WTC11 (cell line): ENCODE data around the gene SOS2. TPM values are rescaled to one million over a fixed set of nuclear protein-coding genes. Genes with fewer than 3 reads are reported as not detected.

Source experiments
- ATAC-seq: fragments of 200-7000 bp; cut with Tn5 transposase; 2 replicates; pipeline ENCODE4 v1.10.0; 2021; ENCODE audit warnings: mild to moderate bottlenecking, moderate library complexity
- CTCF ChIA-PET: fragments of 300-600 bp; sonication (Branson Sonifier 250); formaldehyde crosslinking; loops from one replicate; lab custom pipeline; 2021; ENCODE audit warnings: antibody characterized with exemption; lab: Charles Lee
- POLR2A ChIA-PET: fragments of 350-600 bp; sonication (Branson Sonifier 250); formaldehyde crosslinking; loops from one replicate; lab custom pipeline; 2021; ENCODE audit warnings: antibody characterized with exemption; lab: Charles Lee
- DNase-seq: peaks from one replicate; pipeline ENCODE4 v3.0.0; 2021; ENCODE audit warnings: low spot score
- H3K27ac Mint-ChIP-seq: 2 replicates; pipeline ENCODE4 v1.8.0; 2021; ENCODE audit warnings: mixed read lengths
- H3K27me3 Mint-ChIP-seq: 2 replicates; pipeline ENCODE4 v1.8.0; 2021; ENCODE audit warnings: low read depth, mild to moderate bottlenecking, moderate library complexity, mixed read lengths
- H3K36me3 Mint-ChIP-seq: 2 replicates; pipeline ENCODE4 v1.8.0; 2021; ENCODE audit warnings: mixed read lengths
- H3K4me1 Mint-ChIP-seq: 2 replicates; pipeline ENCODE4 v1.8.0; 2022; ENCODE audit warnings: mixed read lengths
- H3K4me3 Mint-ChIP-seq: 2 replicates; pipeline ENCODE4 v1.8.0; 2021; ENCODE audit warnings: mild to moderate bottlenecking, moderate library complexity, mixed read lengths
- H3K9me3 Mint-ChIP-seq: 2 replicates; pipeline ENCODE4 v1.8.0; 2021; ENCODE audit warnings: mixed read lengths
- ATF6 ChIP-seq: sonication (generic); formaldehyde crosslinking; IDR thresholded peaks from 2 replicates; pipeline ENCODE4 v1.8.1; 2023; ENCODE audit warnings: mild to moderate bottlenecking, missing genetic modification reagents
- CBFB ChIP-seq: sonication (generic); formaldehyde crosslinking; IDR thresholded peaks from 2 replicates; pipeline ENCODE4 v1.8.1; 2022; ENCODE audit warnings: mild to moderate bottlenecking, low read depth, missing genetic modification reagents
- E2F5 ChIP-seq: sonication (generic); formaldehyde crosslinking; IDR thresholded peaks from 2 replicates; pipeline ENCODE4 v1.8.1; 2022; ENCODE audit warnings: mild to moderate bottlenecking, moderate library complexity, missing genetic modification reagents
- FOXP1 ChIP-seq: sonication (generic); formaldehyde crosslinking; IDR thresholded peaks from 2 replicates; pipeline ENCODE4 v1.8.0; 2022; ENCODE audit warnings: missing genetic modification reagents, mild to moderate bottlenecking, moderate library complexity, borderline replicate concordance
- GTF2I ChIP-seq: fragments of 250-450 bp; sonication (Bioruptor Pico); conservative IDR thresholded peaks from 2 replicates; pipeline ENCODE4 v1.4.0; 2021; ENCODE audit warnings: mild to moderate bottlenecking
- IRF2 ChIP-seq: sonication (generic); formaldehyde crosslinking; IDR thresholded peaks from 2 replicates; pipeline ENCODE4 v1.8.0; 2022; ENCODE audit warnings: low read depth, missing genetic modification reagents, borderline replicate concordance
- KAT7 ChIP-seq: sonication (generic); formaldehyde crosslinking; IDR thresholded peaks from 2 replicates; pipeline ENCODE4 v1.8.1; 2023; ENCODE audit warnings: missing genetic modification reagents, mild to moderate bottlenecking, borderline replicate concordance
- NFATC4 ChIP-seq: fragments of 250-450 bp; sonication (Bioruptor Pico); IDR thresholded peaks from 2 replicates; pipeline ENCODE4 v1.9.0; 2021; ENCODE audit warnings: mild to moderate bottlenecking
- TP53 ChIP-seq: sonication (generic); formaldehyde crosslinking; IDR thresholded peaks from 2 replicates; pipeline ENCODE4 v1.8.1; 2023; ENCODE audit warnings: mild to moderate bottlenecking, missing genetic modification reagents
- ZNF121 ChIP-seq: sonication (generic); formaldehyde crosslinking; IDR thresholded peaks from 2 replicates; pipeline ENCODE4 v1.8.0; 2023; ENCODE audit warnings: missing genetic modification reagents
- total RNA-seq: library from RNA; stranded (reverse); gene quantifications from 3 replicates; pipeline ENCODE4 v1.2.3, GENCODE V29; 2021
- TF ChIP-seq, protein P1 (sequence below): sonication (generic); formaldehyde crosslinking; IDR thresholded peaks from 2 replicates; pipeline ENCODE4 v1.8.0; 2022; ENCODE audit warnings: mild to moderate bottlenecking, missing genetic modification reagents
- TF ChIP-seq, protein P2 (sequence below): fragments of 250-450 bp; sonication (Bioruptor Pico); conservative IDR thresholded peaks from 2 replicates; pipeline ENCODE4 v1.9.0; 2021; ENCODE audit warnings: mild to moderate bottlenecking

SOS2 gene
- total RNA-seq, 1 experiment from 2014 or later, result 11.0 TPM

DNA sequence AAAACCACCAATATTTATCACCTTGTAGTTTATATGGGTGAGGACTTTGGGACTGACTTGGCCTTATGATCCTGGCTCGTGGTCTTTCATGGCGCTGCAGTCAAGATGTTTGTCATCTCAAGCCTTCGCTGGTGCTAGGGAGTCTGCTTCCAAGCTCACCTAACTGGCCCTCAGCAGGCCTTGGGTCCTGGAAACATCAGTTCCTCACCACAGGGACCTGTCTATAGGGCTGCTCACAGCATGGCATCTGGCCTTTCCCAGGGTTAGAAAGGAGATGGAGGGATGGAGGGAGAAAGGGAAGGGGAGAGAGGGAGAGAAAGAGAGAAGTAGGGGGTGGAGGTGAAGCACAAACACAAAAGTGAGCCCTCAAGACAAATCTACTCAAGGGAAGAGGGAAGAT, 146.7 kb downstream of the SOS2 start (continued):
- TF ChIP-seq TP53, result no peak
- TF ChIP-seq, protein P1, sequence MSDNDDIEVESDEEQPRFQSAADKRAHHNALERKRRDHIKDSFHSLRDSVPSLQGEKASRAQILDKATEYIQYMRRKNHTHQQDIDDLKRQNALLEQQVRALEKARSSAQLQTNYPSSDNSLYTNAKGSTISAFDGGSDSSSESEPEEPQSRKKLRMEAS (CRISPR knock-in tag), result no peak
- TF ChIP-seq FOXP1 (CRISPR knock-in tag), result no peak
- no peak for TF ChIP-seq CBFB (CRISPR knock-in tag)
- TF ChIP-seq, protein P2, sequence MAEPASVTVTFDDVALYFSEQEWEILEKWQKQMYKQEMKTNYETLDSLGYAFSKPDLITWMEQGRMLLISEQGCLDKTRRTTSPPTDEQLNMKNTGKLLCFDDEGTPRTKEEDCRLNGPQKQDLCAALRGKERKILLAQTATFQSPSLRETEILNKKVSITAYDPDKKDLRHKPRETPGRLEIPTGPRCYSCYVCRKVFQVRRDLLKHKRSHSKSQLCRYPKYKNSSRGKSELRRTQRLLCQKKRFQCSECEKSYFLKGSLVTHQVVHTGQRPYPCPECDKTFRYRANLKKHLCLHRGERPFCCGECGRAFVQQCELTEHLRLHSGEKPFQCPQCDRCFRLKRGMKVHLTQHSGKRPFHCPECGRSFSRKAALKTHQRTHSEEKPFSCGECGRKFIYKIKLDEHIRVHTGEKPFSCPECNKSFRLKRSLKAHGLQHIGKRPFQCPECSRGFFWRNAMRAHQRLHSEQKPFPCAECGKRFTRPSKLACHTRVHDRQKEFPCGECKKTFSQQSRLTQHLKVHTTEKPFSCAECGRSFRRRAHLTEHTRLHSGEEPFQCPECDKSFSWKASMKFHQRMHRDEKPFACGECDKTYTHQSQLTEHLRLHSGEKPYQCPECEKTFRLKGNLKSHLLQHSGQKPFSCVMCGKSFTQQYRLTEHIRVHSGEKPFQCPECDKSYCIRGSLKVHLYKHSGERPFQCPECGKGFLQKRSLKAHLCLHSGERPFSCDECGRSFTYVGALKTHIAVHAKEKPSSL (CRISPR knock-in tag), result no peak

DNA sequence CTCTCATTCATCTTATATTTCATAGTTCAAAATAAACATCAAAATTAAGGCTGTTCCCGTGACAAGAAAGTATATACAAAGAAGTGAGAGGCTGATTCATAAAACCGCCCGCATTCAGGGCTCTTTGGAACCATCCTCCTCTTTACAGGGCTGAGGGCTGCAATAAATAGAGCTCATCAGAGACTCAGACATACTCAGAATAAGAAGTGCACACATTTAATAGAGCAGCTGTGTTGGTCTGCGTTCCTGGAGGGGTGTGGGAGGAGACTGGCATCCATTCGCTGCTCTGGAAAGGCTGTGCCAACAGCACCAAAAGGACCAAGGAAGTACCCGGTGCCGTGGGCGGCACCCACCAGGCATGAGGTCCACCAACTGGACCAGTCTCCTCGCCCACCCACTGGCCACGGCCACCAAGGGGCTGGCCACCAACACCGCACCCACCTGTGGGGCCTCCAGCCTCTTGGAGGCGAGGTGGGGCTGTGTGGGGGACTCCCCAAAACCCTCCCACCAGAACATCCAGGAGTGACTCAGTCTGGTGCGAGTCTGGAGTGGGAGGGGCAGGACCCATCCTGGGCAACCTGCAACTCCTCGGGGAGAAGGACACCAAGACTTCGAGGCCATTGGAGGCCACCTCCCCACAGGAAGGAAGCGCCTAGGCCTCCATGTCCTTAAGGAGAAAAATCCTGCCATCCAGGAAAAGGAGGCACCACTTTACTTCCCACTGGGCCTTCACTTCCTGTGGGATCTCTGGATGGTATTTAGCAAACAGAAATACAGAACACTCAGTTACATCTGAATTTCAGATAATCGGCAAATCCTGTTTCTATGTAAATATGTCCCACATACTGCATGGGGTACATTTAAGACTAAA, 147.7 kb downstream of the SOS2 start:
- TF ChIP-seq GTF2I (CRISPR knock-in tag) (no peak), ZNF121 (CRISPR knock-in tag) (no peak), KAT7 (CRISPR knock-in tag) (no peak), ATF6 (CRISPR knock-in tag) (no peak)
- no peaks in the 10 kb centered on the region for H3K27me3 Mint-ChIP-seq
- H3K4me3 Mint-ChIP-seq, result no peak overlapping the region
- H3K4me1 Mint-ChIP-seq, result peaks cover 8% of the 10 kb centered on the region
- DNase-seq (no peak), ATAC-seq (no peak)
- ChIA-PET POLR2A (no interaction called here), CTCF (no interaction called here)
- H3K9me3 Mint-ChIP-seq, result no peaks in the 10 kb centered on the region
- no peaks in the 10 kb centered on the region for H3K36me3 Mint-ChIP-seq
- no peak overlapping the region for H3K27ac Mint-ChIP-seq

- TF ChIP-seq NFATC4 (CRISPR knock-in tag) (no peak), IRF2 (CRISPR knock-in tag) (no peak), E2F5 (CRISPR knock-in tag) (no peak)
- TF ChIP-seq, protein P1 (CRISPR knock-in tag), result no peak
- POLR2A ChIA-PET, result interaction anchor here (0.6 kb wide), 1 partner anchor 228 kb away, joined by 7 read pairs; no protein-coding TSS in a partner anchor
- Mint-ChIP-seq H3K36me3 (no peaks in the 10 kb centered on the region), H3K4me1 (peaks cover 8% of the 10 kb centered on the region), H3K4me3 (no peak overlapping the region), H3K27ac (no peak overlapping the region), H3K9me3 (no peaks in the 10 kb centered on the region), H3K27me3 (no peaks in the 10 kb centered on the region)
- no peak for DNase-seq
- CTCF ChIA-PET, result interaction anchor here (0.9 kb wide), 1 partner anchor 220 kb away, joined by 3 read pairs; no protein-coding TSS in a partner anchor
- ATAC-seq, result no peak
Measured at GRCh38 chr14:50082784-50083466, 148.5 kb downstream of the SOS2 start.
